GM12875 (cell line): ENCODE data around the gene PLLP.

Experiments
- H3K4me3 ChIP-seq: one replicate; pipeline ENCODE4 v1.5.1; 2011; ENCODE audit warnings: low read depth, low read length, control low read depth
- TF ChIP-seq, protein P1 (sequence below): IDR thresholded peaks from 2 replicates; pipeline ENCODE4 v1.5.1; 2011; ENCODE audit warnings: low read depth, mild to moderate bottlenecking, control low read depth, inconsistent platforms, low read length, moderate library complexity, borderline replicate concordance; ENCODE audit not compliant: insufficient read depth

PLLP gene

DNA sequence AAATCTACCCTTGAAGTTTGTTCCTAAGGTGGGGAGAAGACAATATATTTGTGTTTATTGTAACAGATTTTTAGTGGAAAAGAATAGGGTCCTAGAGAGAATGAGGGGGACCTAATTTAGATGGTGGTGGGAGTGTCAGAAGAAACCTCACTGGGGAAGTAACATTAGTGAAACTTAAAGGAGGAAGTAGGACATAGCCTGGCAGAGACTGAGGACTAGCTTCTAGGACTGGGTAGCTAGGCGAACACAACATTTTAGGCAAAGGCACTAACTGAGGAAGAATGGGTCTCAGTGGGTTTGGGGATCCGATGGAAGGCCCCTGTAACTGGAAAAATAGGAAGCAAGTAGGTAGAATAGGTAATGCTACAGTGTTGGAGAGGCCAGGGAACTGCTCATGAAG is 43.6 kb downstream of the PLLP start:
- TF ChIP-seq, protein P1, sequence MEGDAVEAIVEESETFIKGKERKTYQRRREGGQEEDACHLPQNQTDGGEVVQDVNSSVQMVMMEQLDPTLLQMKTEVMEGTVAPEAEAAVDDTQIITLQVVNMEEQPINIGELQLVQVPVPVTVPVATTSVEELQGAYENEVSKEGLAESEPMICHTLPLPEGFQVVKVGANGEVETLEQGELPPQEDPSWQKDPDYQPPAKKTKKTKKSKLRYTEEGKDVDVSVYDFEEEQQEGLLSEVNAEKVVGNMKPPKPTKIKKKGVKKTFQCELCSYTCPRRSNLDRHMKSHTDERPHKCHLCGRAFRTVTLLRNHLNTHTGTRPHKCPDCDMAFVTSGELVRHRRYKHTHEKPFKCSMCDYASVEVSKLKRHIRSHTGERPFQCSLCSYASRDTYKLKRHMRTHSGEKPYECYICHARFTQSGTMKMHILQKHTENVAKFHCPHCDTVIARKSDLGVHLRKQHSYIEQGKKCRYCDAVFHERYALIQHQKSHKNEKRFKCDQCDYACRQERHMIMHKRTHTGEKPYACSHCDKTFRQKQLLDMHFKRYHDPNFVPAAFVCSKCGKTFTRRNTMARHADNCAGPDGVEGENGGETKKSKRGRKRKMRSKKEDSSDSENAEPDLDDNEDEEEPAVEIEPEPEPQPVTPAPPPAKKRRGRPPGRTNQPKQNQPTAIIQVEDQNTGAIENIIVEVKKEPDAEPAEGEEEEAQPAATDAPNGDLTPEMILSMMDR = no peak
- H3K4me3 ChIP-seq = no peak overlapping the region

- no peak overlapping the region for H3K4me3 ChIP-seq
- TF ChIP-seq, protein P1 = no peak
These were observed 45.4 kb downstream of the PLLP start for GRCh38 chr16:57239107-57239506.

- TF ChIP-seq, protein P1 = no peak
- H3K4me3 ChIP-seq = no peak overlapping the region
These were observed 45.8 kb downstream of the PLLP start for GRCh38 chr16:57238682-57239081.

DNA sequence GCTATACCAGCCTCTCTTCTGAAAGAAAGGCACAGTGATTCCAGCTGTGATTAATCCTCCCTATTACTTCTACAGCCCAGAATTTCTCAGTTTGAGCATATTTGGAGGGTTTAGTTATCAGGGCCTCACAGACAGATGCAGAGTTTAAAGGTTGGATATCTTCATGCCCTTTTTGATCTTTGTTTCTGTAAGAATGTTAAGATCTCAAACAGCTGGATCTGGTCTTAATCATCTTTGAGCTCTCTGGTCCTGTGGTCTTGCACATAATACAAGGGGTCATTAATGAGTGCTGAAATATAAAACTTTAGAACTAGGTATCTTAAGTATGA is 48.5 kb downstream of the PLLP start:
- TF ChIP-seq, protein P1 = no peak
- no peak overlapping the region for H3K4me3 ChIP-seq

GRCh38 chr16:57235128-57236021 is 49.1 kb downstream of the PLLP start:
- TF ChIP-seq, protein P1 = no peak
- no peak overlapping the region for H3K4me3 ChIP-seq

GRCh38 chr16:57234707-57235092 is 49.8 kb downstream of the PLLP start:
- TF ChIP-seq, protein P1 = no peak

More at GRCh38 chr16:57234707-57235092, 49.8 kb downstream of the PLLP start:
- H3K4me3 ChIP-seq = no peak overlapping the region
